Epithelial cell of esophagus (primary cell): Measurements from ENCODE around the gene ING3.
A peak's percentile ranks its signal among the peaks of the same experiment; 100 is the strongest.
"Not testable (repeated sequence)": the region's sequence is repeated elsewhere in the genome, so short reads cannot be mapped to it uniquely, and the experiment has no call there.

Source experiments
- DNase-seq: peaks from one replicate; pipeline ENCODE4 v3.0.0; 2010; ENCODE audit warnings: low read depth
- H3K4me3 ChIP-seq: 2 replicates; pipeline ENCODE4 v1.5.1; 2011; ENCODE audit warnings: mild to moderate bottlenecking, low read length, control low read depth
- TF ChIP-seq, protein P1 (sequence below): IDR thresholded peaks from 2 replicates; pipeline ENCODE4 v1.5.1; 2011; ENCODE audit warnings: low read depth, mild to moderate bottlenecking, low read length, control low read depth, inconsistent platforms; ENCODE audit not compliant: insufficient read depth; ENCODE audit errors: missing control alignments

Gene ING3

DNA sequence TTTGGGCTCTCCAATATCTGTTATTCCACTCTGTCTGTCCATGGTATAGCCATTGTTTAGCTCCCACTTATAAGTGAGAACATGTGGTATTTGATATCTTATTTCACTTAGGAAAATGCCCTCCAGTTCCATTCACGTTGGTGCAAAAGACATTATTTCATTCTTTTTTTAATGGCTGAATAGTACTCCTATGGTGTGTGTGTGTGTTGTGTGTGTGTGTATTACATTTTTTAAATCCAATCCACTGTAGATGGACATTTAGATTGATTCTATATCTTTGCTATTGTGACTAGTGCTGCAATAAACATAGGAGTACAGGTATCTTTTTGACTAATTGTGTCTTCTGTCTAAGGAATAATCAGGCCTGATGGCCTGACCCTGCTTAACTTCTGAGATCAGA lies 30.5 kb downstream of the ING3 start:
- DNase-seq = no peak
- TF ChIP-seq, protein P1, sequence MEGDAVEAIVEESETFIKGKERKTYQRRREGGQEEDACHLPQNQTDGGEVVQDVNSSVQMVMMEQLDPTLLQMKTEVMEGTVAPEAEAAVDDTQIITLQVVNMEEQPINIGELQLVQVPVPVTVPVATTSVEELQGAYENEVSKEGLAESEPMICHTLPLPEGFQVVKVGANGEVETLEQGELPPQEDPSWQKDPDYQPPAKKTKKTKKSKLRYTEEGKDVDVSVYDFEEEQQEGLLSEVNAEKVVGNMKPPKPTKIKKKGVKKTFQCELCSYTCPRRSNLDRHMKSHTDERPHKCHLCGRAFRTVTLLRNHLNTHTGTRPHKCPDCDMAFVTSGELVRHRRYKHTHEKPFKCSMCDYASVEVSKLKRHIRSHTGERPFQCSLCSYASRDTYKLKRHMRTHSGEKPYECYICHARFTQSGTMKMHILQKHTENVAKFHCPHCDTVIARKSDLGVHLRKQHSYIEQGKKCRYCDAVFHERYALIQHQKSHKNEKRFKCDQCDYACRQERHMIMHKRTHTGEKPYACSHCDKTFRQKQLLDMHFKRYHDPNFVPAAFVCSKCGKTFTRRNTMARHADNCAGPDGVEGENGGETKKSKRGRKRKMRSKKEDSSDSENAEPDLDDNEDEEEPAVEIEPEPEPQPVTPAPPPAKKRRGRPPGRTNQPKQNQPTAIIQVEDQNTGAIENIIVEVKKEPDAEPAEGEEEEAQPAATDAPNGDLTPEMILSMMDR = no peak
- no peak overlapping the region for H3K4me3 ChIP-seq

DNA sequence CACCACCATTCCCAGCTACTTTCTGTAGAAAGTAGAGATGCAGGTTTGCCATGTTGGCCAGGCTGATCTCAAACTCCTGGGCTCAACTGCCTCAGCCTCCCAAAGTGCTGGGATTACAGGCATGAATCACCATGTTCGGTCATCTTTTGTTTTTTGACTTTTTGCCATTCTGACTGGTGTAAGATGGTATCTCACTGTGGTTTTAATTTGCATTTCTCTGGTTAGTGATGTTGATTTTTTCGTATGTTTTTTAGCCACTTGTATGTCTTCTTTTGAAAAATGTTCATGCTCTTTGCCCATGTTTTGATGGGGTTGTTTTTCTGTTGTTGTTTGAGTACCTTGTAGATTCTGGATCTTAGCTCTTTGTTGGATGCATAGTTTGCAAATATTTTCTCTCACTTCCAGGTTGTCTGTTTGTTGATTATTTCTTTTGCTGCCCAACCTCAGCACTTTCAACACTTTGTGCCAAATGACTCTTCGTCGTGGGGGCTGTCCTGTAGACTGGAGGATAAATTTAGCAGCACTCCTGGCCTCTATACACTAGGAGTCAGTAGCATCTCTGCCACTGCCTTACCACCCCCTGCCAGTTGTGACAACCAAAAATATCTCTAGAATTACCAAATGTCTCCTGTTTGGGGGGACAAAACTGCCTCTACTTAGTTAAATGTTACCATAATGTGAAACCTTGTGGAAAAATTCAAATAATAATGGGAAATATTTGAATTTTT lies 31.5 kb downstream of the ING3 start:
- peak; percentile 48 for DNase-seq
- no peak overlapping the region for H3K4me3 ChIP-seq
- TF ChIP-seq, protein P1 = no peak

DNA sequence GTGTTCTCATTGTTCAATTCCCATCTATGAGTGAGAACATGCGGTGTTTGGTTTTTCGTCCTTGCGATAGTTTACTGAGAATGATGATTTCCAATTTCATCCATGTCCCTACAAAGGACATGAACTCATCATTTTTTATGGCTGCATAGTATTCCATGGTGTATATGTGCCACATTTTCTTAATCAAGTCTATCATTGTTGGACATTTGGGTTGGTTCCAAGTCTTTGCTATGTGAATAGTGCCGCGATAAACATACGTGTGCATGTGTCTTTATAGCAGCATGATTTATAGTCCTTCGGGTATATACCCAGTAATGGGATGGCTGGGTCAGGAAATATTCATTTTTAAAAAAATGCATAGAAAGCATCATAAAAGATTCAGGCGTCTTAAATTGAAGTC lies 33.0 kb downstream of the ING3 start:
- H3K4me3 ChIP-seq, DNase-seq: not testable (repeated sequence)

DNA sequence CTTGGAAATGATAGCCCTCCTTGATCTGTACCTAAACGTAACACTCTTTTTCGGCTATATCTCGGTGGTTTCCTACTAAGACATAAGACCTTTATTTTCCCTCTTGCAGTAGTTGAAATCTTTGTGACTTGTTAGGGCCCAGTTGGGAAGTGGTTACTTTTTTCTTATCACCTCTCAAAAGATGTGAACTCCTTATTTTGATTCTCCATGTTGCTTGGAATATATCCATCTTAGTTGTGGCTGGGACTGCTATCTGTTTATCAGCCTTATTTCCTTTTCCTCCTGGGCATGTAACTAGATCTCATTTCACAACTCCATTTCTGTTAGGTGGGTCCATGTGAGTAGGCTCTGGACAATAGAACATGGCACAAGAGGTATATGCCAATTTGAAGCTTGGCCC lies 33.8 kb downstream of the ING3 start:
- TF ChIP-seq, protein P1 = no peak
- no peak overlapping the region for H3K4me3 ChIP-seq
- DNase-seq = no peak

DNA sequence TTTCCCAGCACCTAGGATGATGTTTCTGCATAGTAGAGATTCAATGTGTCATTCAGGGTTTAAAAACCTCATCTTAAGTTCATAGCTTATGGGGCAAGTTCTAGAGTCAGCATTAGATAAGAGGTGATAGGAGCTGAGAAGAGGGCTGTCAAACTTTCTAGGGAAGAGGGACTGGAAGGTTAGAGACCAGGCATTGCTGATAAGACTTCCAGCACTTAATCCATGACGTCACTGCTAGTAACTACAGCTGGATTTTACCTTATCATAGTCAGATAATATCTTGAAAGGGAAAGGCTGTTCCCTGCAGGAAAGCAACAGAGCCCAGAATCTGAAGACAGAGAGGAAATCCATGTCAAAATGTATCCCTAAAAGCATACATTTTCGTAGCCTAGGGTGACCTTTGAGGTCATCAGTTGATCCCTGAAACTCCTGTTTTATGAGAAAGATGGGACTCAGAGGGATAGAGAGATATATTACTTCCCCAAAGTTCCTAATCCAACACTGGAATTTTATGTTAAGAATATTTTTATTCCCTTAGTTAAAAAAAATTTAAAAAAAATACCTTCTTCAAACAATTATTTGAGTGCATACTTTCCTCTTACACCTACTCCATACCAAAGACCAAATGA lies 34.7 kb downstream of the ING3 start:
- H3K4me3 ChIP-seq = no peak overlapping the region
- TF ChIP-seq, protein P1 = no peak
- DNase-seq = no peak

DNA sequence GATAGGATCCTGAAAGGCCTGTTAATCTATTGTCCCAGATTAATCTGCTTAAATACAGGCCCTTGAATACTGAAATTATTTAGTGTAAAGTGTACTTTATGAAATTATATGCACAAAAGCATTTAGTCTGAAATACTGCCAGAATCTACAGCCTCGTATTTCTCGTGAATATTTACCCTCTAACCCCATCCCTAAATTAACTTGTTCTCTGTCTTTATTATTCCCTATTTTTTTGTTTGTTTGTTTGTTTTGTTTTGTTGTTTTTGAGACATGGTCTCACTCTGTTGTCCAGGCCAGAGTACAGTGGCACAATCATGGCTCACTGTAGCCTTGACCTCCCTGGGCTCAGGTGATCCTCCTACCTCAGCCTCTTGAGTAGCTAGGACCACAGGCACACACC lies 35.3 kb downstream of the ING3 start:
- TF ChIP-seq, protein P1 = no peak
- H3K4me3 ChIP-seq = no peak overlapping the region
- no peak for DNase-seq

DNA sequence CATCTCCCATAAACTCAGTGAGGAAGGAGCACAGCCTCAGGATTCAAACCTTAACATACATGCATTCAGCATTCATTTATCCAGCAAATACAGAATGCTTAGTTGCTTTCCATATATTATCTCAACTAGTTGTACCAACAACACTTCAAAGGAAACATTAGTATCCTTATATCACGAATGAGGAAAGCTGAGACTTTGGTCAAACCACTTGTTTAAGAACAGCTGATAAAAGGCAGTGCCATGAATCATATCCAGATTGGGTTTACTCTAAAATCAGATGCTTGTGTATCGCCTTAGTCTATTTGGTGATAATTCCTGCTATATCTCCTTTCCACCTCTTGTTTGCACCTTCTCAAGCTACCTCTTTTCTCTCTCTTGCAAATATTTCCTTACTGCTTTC lies 36.1 kb downstream of the ING3 start:
- DNase-seq = no peak
- H3K4me3 ChIP-seq = no peak overlapping the region
- TF ChIP-seq, protein P1 = no peak
